PC-3 (cell line): ENCODE measurements around the gene MRPS18B.

Experiments used
- EZH2 ChIP-seq: fragments of 300-600 bp; sonication (generic); IDR thresholded peaks from one replicate; pipeline ENCODE4 v1.6.1; 2017; ENCODE audit warnings: antibody characterized with exemption, mild to moderate bottlenecking, low read length; ENCODE audit not compliant: unreplicated experiment
- TF ChIP-seq, protein P1 (sequence below): fragments of 300-600 bp; sonication (generic); conservative IDR thresholded peaks from 2 replicates; pipeline ENCODE4 v1.5.1; 2017; ENCODE audit warnings: antibody characterized with exemption, low read depth, mild to moderate bottlenecking, low read length

DNA sequence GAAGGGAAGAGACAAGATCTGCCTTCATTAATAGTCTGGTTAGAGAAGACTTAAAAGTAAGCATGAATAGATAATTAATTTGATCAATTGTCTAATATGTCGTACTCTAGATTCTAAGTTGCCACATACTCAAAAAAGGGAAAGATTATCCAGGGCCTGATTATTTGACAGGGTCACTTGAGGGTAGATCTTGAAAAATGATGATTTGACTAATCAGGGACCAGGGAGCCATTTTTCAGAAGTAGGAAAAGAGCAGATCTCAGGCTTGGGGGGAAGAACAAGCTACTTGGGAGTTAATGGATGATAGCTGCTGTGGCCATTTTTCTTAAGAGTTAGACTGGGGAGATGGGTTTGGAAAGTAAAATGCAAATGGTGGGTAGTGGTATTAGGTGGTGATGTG lies 25.4 kb upstream of the MRPS18B start:
- TF ChIP-seq, protein P1, sequence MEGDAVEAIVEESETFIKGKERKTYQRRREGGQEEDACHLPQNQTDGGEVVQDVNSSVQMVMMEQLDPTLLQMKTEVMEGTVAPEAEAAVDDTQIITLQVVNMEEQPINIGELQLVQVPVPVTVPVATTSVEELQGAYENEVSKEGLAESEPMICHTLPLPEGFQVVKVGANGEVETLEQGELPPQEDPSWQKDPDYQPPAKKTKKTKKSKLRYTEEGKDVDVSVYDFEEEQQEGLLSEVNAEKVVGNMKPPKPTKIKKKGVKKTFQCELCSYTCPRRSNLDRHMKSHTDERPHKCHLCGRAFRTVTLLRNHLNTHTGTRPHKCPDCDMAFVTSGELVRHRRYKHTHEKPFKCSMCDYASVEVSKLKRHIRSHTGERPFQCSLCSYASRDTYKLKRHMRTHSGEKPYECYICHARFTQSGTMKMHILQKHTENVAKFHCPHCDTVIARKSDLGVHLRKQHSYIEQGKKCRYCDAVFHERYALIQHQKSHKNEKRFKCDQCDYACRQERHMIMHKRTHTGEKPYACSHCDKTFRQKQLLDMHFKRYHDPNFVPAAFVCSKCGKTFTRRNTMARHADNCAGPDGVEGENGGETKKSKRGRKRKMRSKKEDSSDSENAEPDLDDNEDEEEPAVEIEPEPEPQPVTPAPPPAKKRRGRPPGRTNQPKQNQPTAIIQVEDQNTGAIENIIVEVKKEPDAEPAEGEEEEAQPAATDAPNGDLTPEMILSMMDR: no peak
- no peak for TF ChIP-seq EZH2
